ENCODE data around the gene PTTG2.

DNA sequence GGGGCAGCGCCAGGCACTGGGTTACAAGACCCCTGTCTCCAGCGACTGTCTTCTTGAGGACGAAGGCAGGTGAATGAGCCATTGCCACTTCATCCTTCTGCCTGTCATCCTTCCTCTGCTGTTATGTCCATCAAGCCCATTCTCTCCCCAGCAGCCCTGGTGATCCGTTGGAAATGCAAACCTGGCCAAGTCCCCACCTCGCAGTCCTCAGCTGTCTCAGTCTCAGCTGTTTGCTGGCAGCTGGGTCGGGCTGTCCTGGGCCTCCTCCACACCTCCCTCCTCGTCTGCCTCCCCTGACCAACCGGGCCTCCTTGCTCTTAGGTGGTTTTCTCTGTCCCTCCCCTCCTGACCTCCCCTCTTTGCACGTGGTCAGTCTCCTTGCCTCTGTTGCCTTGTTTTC lies 38.0 kb downstream of the PTTG2 start:
- no peak for TF ChIP-seq POLR2A (IDR thresholded peaks at IDR 0.05)
- TF ChIP-seq, protein P1, sequence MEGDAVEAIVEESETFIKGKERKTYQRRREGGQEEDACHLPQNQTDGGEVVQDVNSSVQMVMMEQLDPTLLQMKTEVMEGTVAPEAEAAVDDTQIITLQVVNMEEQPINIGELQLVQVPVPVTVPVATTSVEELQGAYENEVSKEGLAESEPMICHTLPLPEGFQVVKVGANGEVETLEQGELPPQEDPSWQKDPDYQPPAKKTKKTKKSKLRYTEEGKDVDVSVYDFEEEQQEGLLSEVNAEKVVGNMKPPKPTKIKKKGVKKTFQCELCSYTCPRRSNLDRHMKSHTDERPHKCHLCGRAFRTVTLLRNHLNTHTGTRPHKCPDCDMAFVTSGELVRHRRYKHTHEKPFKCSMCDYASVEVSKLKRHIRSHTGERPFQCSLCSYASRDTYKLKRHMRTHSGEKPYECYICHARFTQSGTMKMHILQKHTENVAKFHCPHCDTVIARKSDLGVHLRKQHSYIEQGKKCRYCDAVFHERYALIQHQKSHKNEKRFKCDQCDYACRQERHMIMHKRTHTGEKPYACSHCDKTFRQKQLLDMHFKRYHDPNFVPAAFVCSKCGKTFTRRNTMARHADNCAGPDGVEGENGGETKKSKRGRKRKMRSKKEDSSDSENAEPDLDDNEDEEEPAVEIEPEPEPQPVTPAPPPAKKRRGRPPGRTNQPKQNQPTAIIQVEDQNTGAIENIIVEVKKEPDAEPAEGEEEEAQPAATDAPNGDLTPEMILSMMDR (IDR thresholded peaks at IDR 0.05), result no peak
- no peak for TF ChIP-seq EP300 (IDR thresholded peaks at IDR 0.05)

All from tibial nerve (tissue), 4 donors.